GM18508 (cell line): ENCODE data around the gene LRP8.

ENCODE experiments used
- ATAC-seq: cut with Tn5 transposase; IDR thresholded peaks from one replicate; pipeline ENCODE4 v1.9.1; 2021; ENCODE audit warnings: moderate number of reproducible peaks; ENCODE audit not compliant: insufficient read depth, unreplicated experiment

LRP8 gene

GRCh38 chr1:53324728-53325297 is 3.1 kb downstream of the LRP8 start:
- ATAC-seq: no peak

GRCh38 chr1:53324321-53324720 is 3.5 kb downstream of the LRP8 start:
- no peak for ATAC-seq

GRCh38 chr1:53323316-53323715 is 4.6 kb downstream of the LRP8 start:
- ATAC-seq: no peak

- ATAC-seq: no peak
Measured at GRCh38 chr1:53321776-53322602, 5.9 kb downstream of the LRP8 start.

GRCh38 chr1:53321366-53321765 is 6.5 kb downstream of the LRP8 start:
- ATAC-seq: no peak

- no peak for ATAC-seq
Measured at GRCh38 chr1:53320646-53321045, 7.2 kb downstream of the LRP8 start.

GRCh38 chr1:53319296-53320101 is 8.4 kb downstream of the LRP8 start:
- no peak for ATAC-seq

GRCh38 chr1:53317646-53318539 is 10.0 kb downstream of the LRP8 start:
- no peak for ATAC-seq

GRCh38 chr1:53316766-53317581 is 10.9 kb downstream of the LRP8 start:
- no peak for ATAC-seq

- ATAC-seq: no peak
Measured at GRCh38 chr1:53316424-53316765, 11.5 kb downstream of the LRP8 start.

GRCh38 chr1:53315456-53316423 is 12.1 kb downstream of the LRP8 start:
- ATAC-seq: no peak

- no peak for ATAC-seq
Measured at GRCh38 chr1:53315046-53315445, 12.8 kb downstream of the LRP8 start.

GRCh38 chr1:53314606-53315005 is 13.3 kb downstream of the LRP8 start:
- no peak for ATAC-seq

- ATAC-seq: no peak
Measured at GRCh38 chr1:53314096-53314495, 13.8 kb downstream of the LRP8 start.

GRCh38 chr1:53313556-53313955 is 14.3 kb downstream of the LRP8 start:
- no peak for ATAC-seq

- ATAC-seq: no peak
Measured at GRCh38 chr1:53311702-53312305, 16.1 kb downstream of the LRP8 start.

GRCh38 chr1:53310847-53311681 is 16.8 kb downstream of the LRP8 start:
- ATAC-seq: no peak
